Measurements from ENCODE around the gene SLC38A6.
A peak's percentile ranks its signal among the peaks of the same experiment; 100 is the strongest.
"Not testable (repeated sequence)": the region's sequence is repeated elsewhere in the genome, so short reads cannot be mapped to it uniquely, and the experiment has no call there.

SLC38A6 gene

GRCh38 chr14:61063461-61063860 lies 82.4 kb downstream of the SLC38A6 start:
- Histone ChIP-seq H3K4me3 (ENCODE audit: low read length) (no peak overlapping the region), H3K9me3 (ENCODE audit: control insufficient read depth, low read length) (no peaks in the 10 kb centered on the region), H3K36me3 (ENCODE audit: control insufficient read depth, insufficient read depth, low read length, severe bottlenecking) (peaks cover 11% of the 10 kb centered on the region), H3K27me3 (replicated peaks; ENCODE audit: control insufficient read depth, insufficient read depth, low read length) (no peaks in the 10 kb centered on the region), H3K9ac (ENCODE audit: low read length) (no peak overlapping the region), H3K4me1 (ENCODE audit: control insufficient read depth, insufficient read depth, low read length) (no peaks in the 10 kb centered on the region)
- no peak for DNase-seq (ENCODE audit: low read depth)

DNA sequence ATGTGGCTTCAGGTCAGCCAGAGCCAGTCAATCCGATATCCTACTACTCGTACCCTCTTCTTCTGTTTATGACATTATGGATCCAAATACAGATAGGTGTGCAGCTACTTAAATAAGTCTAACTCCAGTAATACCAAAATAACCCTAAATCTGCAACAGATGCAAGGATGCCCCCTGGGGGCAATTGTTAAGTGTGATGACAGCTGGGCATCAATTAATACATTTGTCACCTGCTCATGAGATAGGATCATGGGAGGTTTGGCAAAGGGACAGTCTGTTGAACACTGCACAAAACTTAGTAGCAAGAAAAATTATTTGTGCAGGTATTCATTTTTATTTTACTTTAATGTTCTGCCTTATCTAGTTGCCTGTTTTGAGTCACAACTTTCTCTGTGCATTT lies 83.2 kb downstream of the SLC38A6 start:
- Histone ChIP-seq H3K9me3 (ENCODE audit: control insufficient read depth, low read length) (no peaks in the 10 kb centered on the region), H3K9ac (ENCODE audit: low read length) (no peak overlapping the region), H3K27me3 (replicated peaks; ENCODE audit: control insufficient read depth, insufficient read depth, low read length) (no peaks in the 10 kb centered on the region), H3K4me1 (ENCODE audit: control insufficient read depth, insufficient read depth, low read length) (no peaks in the 10 kb centered on the region), H3K4me3 (ENCODE audit: low read length) (no peak overlapping the region), H3K36me3 (ENCODE audit: control insufficient read depth, insufficient read depth, low read length, severe bottlenecking) (peaks cover 11% of the 10 kb centered on the region)
- no peak for DNase-seq (ENCODE audit: low read depth)

DNA sequence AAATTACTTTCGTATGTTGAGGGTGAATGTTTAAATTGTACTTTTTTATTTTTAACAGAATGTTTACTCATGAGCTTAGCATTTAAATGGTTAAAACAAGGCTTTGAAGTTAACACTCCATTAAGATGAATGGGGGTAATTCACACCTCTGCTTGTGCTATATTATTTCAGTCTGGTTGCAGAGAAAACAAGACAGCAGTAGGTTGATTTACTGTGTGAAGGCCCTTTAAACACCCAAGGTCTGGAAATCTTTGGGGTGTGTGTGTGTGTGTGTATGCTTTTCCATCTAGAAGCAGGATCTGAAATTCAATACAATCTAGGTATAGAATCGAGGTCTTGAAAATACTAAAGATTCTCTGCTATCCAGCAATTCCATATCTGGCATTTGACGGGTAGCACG lies 83.8 kb downstream of the SLC38A6 start:
- Histone ChIP-seq H3K9me3 (ENCODE audit: control insufficient read depth, low read length) (no peaks in the 10 kb centered on the region), H3K4me3 (ENCODE audit: low read length) (no peak overlapping the region), H3K4me1 (ENCODE audit: control insufficient read depth, insufficient read depth, low read length) (no peaks in the 10 kb centered on the region), H3K9ac (ENCODE audit: low read length) (no peak overlapping the region), H3K27me3 (replicated peaks; ENCODE audit: control insufficient read depth, insufficient read depth, low read length) (no peaks in the 10 kb centered on the region), H3K36me3 (ENCODE audit: control insufficient read depth, insufficient read depth, low read length, severe bottlenecking) (peaks cover 11% of the 10 kb centered on the region)
- no peak for DNase-seq (ENCODE audit: low read depth)

- Histone ChIP-seq H3K9me3 (ENCODE audit: control insufficient read depth, low read length) (no peaks in the 10 kb centered on the region), H3K27me3 (replicated peaks; ENCODE audit: control insufficient read depth, insufficient read depth, low read length) (no peaks in the 10 kb centered on the region), H3K4me1 (ENCODE audit: control insufficient read depth, insufficient read depth, low read length) (no peaks in the 10 kb centered on the region), H3K4me3 (ENCODE audit: low read length) (no peak overlapping the region), H3K9ac (ENCODE audit: low read length) (no peak overlapping the region), H3K36me3 (ENCODE audit: control insufficient read depth, insufficient read depth, low read length, severe bottlenecking) (peaks cover 11% of the 10 kb centered on the region)
- no peak for DNase-seq (ENCODE audit: low read depth)
Measured at GRCh38 chr14:61065656-61066055, 84.6 kb downstream of the SLC38A6 start.

DNA sequence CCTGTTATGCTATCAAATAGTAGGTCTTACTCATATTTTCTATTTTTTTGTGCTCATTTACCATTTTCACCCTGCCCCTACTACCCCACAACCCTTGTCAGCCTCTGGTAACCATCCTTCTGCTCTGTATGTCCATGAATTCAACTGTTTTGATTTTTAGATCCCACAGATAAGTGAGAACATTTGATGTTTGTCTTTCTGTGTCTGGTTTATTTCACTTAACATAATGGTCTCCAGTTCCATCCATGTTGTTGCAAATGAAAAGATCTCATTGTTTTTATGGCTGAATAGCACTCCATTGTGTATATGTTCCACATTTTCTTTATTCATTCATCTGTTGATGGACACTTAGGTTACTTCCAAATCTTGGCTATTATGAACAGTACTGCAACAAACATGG lies 91.4 kb downstream of the SLC38A6 start:
- not testable (repeated sequence) for H3K36me3 ChIP-seq (ENCODE audit: control insufficient read depth, insufficient read depth, low read length, severe bottlenecking); H3K9ac ChIP-seq (ENCODE audit: low read length); H3K4me3 ChIP-seq (ENCODE audit: low read length); H3K27me3 ChIP-seq (replicated peaks; ENCODE audit: control insufficient read depth, insufficient read depth, low read length); H3K9me3 ChIP-seq (ENCODE audit: control insufficient read depth, low read length); DNase-seq (ENCODE audit: low read depth)
- peaks cover 15% of the 10 kb centered on the region for H3K4me1 ChIP-seq (ENCODE audit: control insufficient read depth, insufficient read depth, low read length)

- peaks cover 19% of the 10 kb centered on the region for H3K4me1 ChIP-seq (ENCODE audit: control insufficient read depth, insufficient read depth, low read length)
- DNase-seq (ENCODE audit: low read depth), result no peak
- no peak overlapping the region for H3K4me3 ChIP-seq (ENCODE audit: low read length)
- no peak overlapping the region for H3K9ac ChIP-seq (ENCODE audit: low read length)
- peaks cover 8% of the 10 kb centered on the region for H3K36me3 ChIP-seq (ENCODE audit: control insufficient read depth, insufficient read depth, low read length, severe bottlenecking)
- H3K9me3 ChIP-seq (ENCODE audit: control insufficient read depth, low read length), result no peaks in the 10 kb centered on the region
- H3K27me3 ChIP-seq (replicated peaks; ENCODE audit: control insufficient read depth, insufficient read depth, low read length), result no peaks in the 10 kb centered on the region
Measured at GRCh38 chr14:61074852-61075251, 93.8 kb downstream of the SLC38A6 start.

- H3K9ac ChIP-seq (ENCODE audit: low read length), result no peak overlapping the region
- DNase-seq (ENCODE audit: low read depth), result peak; percentile 36
- H3K9me3 ChIP-seq (ENCODE audit: control insufficient read depth, low read length), result no peaks in the 10 kb centered on the region
- no peaks in the 10 kb centered on the region for H3K27me3 ChIP-seq (replicated peaks; ENCODE audit: control insufficient read depth, insufficient read depth, low read length)
- H3K36me3 ChIP-seq (ENCODE audit: control insufficient read depth, insufficient read depth, low read length, severe bottlenecking), result peaks cover 8% of the 10 kb centered on the region
- peaks cover 30% of the 10 kb centered on the region for H3K4me1 ChIP-seq (ENCODE audit: control insufficient read depth, insufficient read depth, low read length)
- H3K4me3 ChIP-seq (ENCODE audit: low read length), result no peak overlapping the region
Measured at GRCh38 chr14:61076556-61076955, 95.5 kb downstream of the SLC38A6 start.

DNA sequence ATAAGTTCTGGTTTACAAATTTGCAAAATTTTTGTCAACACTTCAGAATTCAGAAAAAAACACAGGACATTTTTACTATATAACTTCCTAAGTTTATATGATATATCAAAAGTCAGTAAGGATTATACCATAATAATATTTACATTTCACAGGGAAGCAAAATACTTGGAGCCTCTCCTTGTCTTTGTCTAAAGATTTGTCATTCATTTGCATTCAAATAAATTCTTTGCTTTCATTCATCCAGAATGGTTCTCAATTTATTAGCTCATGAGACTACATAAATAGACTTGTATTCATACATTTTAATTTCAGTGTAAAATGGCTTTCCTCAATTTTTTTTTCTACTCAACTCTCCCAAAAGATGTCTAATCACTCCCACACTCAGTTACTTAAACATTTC lies 96.4 kb downstream of the SLC38A6 start:
- Histone ChIP-seq H3K36me3 (ENCODE audit: control insufficient read depth, insufficient read depth, low read length, severe bottlenecking) (peaks cover 8% of the 10 kb centered on the region), H3K4me1 (ENCODE audit: control insufficient read depth, insufficient read depth, low read length) (peaks cover 30% of the 10 kb centered on the region), H3K4me3 (ENCODE audit: low read length) (no peak overlapping the region), H3K9ac (ENCODE audit: low read length) (no peak overlapping the region), H3K27me3 (replicated peaks; ENCODE audit: control insufficient read depth, insufficient read depth, low read length) (no peaks in the 10 kb centered on the region), H3K9me3 (ENCODE audit: control insufficient read depth, low read length) (no peaks in the 10 kb centered on the region)
- DNase-seq (ENCODE audit: low read depth), result no peak

- H3K27me3 ChIP-seq (replicated peaks; ENCODE audit: control insufficient read depth, insufficient read depth, low read length), result no peaks in the 10 kb centered on the region
- no peak overlapping the region for H3K9ac ChIP-seq (ENCODE audit: low read length)
- no peak overlapping the region for H3K4me3 ChIP-seq (ENCODE audit: low read length)
- peaks cover 8% of the 10 kb centered on the region for H3K36me3 ChIP-seq (ENCODE audit: control insufficient read depth, insufficient read depth, low read length, severe bottlenecking)
- peaks cover 30% of the 10 kb centered on the region for H3K4me1 ChIP-seq (ENCODE audit: control insufficient read depth, insufficient read depth, low read length)
- DNase-seq (ENCODE audit: low read depth), result peak; percentile 13
- no peaks in the 10 kb centered on the region for H3K9me3 ChIP-seq (ENCODE audit: control insufficient read depth, low read length)
Measured at GRCh38 chr14:61077951-61078720, 97.1 kb downstream of the SLC38A6 start.

- Histone ChIP-seq H3K9ac (ENCODE audit: low read length) (no peak overlapping the region), H3K4me3 (ENCODE audit: low read length) (no peak overlapping the region), H3K9me3 (ENCODE audit: control insufficient read depth, low read length) (no peaks in the 10 kb centered on the region), H3K4me1 (ENCODE audit: control insufficient read depth, insufficient read depth, low read length) (peaks cover 30% of the 10 kb centered on the region), H3K36me3 (ENCODE audit: control insufficient read depth, insufficient read depth, low read length, severe bottlenecking) (peaks cover 17% of the 10 kb centered on the region), H3K27me3 (replicated peaks; ENCODE audit: control insufficient read depth, insufficient read depth, low read length) (no peaks in the 10 kb centered on the region)
- DNase-seq (ENCODE audit: low read depth), result peak; percentile 84
Measured at GRCh38 chr14:61080591-61081010, 99.6 kb downstream of the SLC38A6 start.

GRCh38 chr14:61088081-61088480 lies 107.0 kb downstream of the SLC38A6 start:
- Histone ChIP-seq H3K4me3 (ENCODE audit: low read length) (no peak overlapping the region), H3K4me1 (ENCODE audit: control insufficient read depth, insufficient read depth, low read length) (peaks cover 32% of the 10 kb centered on the region), H3K27me3 (replicated peaks; ENCODE audit: control insufficient read depth, insufficient read depth, low read length) (no peaks in the 10 kb centered on the region), H3K9me3 (ENCODE audit: control insufficient read depth, low read length) (no peaks in the 10 kb centered on the region), H3K36me3 (ENCODE audit: control insufficient read depth, insufficient read depth, low read length, severe bottlenecking) (peaks cover 11% of the 10 kb centered on the region), H3K9ac (ENCODE audit: low read length) (no peak overlapping the region)
- DNase-seq (ENCODE audit: low read depth), result no peak
